SK-MEL-5 (cell line): Measurements from ENCODE around the gene APMAP. TPM values are rescaled to one million over a fixed set of nuclear protein-coding genes. Genes with fewer than 3 reads are reported as not detected.
"Not testable (repeated sequence)": the region's sequence is repeated elsewhere in the genome, so short reads cannot be mapped to it uniquely, and the experiment has no call there.

Source experiments
- DNase-seq: peaks from one replicate; pipeline ENCODE4 v3.0.0-alpha.2; 2016; ENCODE audit warnings: low read depth, low spot score
- in situ Hi-C: cut with HindIII; loops from 2 replicates; pipeline ENCODE4 v1.10.0; 2016; ENCODE audit warnings: low sequenced_read_pairs, high pct_unique_total_duplicates, low pct_unique_long_range_greater_than_20kb
- total RNA-seq: library from RNA; depleted of rRNA; stranded (reverse); fragments of >200 nt; shearing (Covaris generic); gene quantifications from 2 replicates; pipeline ENCODE4 v1.2.3, GENCODE V29; 2014

Gene APMAP
- total RNA-seq, 1 experiment from 2014 or later, result 158 TPM

- in situ Hi-C loops, result no loop called here
- no peak for DNase-seq
These were observed 40.0 kb downstream of the APMAP start for GRCh38 chr20:24952376-24953208.

DNA sequence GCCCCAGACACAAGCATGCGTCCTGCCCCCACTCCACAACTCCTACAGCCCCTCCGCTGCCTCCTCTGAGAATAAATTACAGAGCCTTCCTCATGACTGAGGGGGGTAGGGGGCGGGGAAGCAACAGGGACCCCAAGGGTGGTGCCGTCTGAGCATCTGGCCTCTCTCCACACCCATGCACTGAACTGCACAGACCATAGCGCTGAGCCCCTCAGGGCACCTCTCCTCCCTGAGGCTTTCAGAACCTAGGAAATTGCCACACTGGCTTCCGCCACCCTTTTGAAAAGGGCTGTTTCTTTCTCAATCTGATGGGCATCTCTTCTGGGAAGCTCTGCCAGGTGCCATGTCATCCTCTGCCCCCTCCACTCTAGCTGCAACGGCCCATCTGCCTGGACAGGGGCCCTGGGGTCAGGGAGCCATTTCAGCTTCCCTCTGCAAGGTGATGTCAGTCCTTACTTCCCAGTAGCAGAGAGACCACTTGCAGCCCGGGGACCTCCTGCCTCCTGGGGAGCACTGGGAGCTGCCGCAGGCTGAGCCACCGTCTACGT lies 40.9 kb downstream of the APMAP start:
- DNase-seq, result no peak
- in situ Hi-C loops, result no loop called here

GRCh38 chr20:24950836-24951525 lies 41.6 kb downstream of the APMAP start:
- in situ Hi-C loops, result no loop called here
- no peak for DNase-seq

GRCh38 chr20:24950128-24950835 lies 42.3 kb downstream of the APMAP start:
- DNase-seq, result no peak
- in situ Hi-C loops, result no loop called here

GRCh38 chr20:24949756-24950127 lies 42.8 kb downstream of the APMAP start:
- DNase-seq, result no peak
- in situ Hi-C loops, result no loop called here

DNA sequence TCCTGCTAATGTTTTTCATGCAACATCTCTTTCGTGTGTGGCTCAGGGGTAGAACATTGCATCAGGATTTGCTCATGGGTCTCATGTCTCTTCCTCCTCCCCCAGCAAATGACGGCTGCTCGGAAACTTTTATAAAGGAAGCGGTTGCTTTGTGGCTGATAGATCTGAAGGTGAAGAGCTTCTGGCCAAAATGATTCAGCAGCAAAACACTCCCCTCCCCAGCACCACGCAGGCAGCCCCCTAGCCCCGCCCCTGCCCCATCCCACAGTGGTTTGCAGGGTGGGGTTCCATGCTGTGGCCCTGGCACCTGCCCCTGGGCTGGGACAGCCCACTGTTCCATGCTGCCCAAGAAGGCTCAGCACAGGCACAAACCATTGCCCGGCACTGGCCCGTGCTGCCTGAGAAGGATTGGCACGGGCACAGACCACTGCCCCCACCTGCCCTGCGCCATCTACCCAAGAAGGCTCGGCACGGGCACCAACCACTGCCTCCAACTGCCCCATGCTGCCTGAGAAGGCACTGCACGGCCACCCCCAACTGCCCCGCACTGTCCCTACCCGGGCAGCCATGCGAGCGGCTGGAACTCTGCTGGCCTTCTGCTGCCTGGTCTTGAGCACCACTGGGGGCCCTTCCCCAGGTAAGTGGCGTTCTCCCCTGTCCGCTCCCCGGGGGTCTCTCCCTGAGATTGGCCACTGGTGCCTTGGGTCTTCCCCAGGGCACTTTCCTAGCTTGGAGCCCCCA lies 43.4 kb downstream of the APMAP start, which contains the start of gene CST7:
Gene CST7 (plus strand): TSS at position 331 of the 741 bp plus-strand sequence. CDS start 237 bp downstream, at position 568.
- no peak for DNase-seq
- in situ Hi-C loops, result no loop called here

- in situ Hi-C loops, DNase-seq: not testable (repeated sequence)
These were observed 44.1 kb downstream of the APMAP start for GRCh38 chr20:24948396-24948938.

DNA sequence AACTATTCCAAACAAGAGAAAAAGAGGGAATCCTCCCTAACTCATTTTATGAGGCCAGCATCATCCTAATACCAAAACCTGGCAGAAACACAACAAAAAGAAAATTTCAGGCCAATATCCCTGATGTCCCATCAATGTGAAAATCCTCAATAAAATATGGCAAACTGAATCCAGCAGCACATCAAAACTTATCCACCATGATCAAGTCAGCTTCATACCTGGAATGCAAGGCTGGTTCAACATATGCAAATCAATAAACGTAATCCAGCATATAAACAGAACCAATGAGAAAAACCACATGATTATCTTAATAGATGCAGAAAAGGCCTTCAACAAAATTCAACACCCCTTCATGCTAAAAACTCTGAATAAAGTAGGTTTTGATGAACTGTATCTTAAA lies 46.2 kb downstream of the APMAP start:
- DNase-seq, in situ Hi-C loops: not testable (repeated sequence)

DNA sequence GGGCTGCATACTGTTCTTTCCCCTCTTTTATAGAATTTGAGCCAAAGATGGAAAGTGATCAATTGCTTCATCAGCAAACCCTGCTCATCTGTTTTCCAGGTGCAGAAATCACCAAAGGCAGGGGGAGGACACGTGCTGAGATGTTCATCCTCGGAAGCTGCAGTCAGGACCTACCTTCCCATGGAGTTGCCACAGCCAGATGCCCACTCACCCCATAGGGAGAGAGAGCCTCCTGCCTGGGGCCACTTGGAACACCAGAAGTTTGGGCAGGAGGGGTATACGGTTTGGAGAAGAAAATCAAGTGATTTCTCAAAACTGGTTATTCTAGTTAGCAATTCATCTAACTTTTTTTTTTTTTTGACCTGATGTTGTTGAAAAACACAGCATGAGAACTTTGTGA lies 48.8 kb downstream of the APMAP start:
- DNase-seq, result no peak
- in situ Hi-C loops, result no loop called here

GRCh38 chr20:24943196-24943595 lies 49.4 kb downstream of the APMAP start:
- in situ Hi-C loops, result no loop called here
- no peak for DNase-seq

GRCh38 chr20:24942679-24943078 lies 49.9 kb downstream of the APMAP start:
- in situ Hi-C loops, result no loop called here
- no peak for DNase-seq

GRCh38 chr20:24939036-24939435 lies 53.5 kb downstream of the APMAP start:
- DNase-seq, result no peak
- in situ Hi-C loops, result no loop called here

DNA sequence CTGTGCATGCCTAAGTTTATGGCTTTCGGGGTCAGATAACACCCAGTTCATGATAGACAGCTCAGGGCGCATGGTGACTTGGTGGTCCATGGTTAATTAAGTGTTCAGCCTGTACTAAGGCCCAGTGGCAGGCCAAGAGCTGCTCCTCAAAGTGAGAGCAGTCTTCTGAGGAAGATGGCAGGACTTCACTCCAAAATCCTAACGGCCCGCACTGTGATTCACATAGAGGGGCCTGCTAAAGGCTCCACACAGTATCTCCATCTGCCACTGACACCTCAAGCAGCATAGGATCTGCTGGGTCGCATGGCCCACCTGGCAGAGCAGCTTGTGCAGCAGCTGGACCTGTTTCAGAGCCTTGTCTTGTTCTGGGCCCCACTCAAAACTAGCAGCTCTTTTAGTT lies 54.1 kb downstream of the APMAP start:
- in situ Hi-C loops, result no loop called here
- no peak for DNase-seq

- in situ Hi-C loops, result no loop called here
- DNase-seq, result no peak
These were observed 55.0 kb downstream of the APMAP start for GRCh38 chr20:24937579-24937978.

DNA sequence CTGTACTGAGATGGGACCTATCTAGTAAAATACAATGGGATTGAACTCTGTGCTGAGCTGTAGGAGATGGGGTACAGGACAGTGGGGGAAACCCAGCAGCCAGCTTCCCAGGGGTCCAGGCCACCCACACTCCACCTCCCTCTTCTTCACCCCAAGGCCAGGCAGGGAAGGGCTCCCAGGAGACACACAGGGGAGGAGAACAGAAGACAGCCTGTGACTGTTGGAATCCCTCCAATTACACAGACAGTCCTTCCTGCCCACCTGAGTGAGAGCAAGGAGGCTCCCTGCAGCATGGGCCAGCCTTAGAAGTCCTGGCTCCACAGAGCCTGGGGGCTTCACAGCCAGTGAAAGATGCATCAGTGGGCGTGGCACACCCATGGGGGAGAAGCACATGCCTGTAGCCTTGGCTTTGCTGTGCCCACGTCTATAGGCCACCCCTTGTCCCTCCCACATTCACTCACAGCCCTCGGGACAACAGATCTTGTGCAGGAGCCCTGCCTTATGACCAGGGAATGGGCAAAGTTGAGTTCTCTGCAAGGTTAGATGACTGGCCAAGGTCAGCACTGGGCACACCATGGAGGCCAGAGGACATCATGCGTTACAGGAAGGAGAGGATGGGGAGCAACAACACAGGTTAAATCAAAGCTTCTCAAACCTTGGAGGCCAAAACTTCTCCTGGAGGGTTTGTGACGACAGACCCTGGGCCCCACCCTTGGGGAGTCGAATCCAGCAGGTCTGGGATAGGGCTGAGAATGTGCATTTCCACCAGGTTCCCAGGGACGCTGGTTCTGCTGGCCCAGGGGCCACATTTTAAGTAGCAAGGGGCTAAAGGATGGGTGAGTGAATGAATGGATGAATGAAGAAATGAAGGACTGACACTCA lies 55.8 kb downstream of the APMAP start:
- no peak for DNase-seq
- in situ Hi-C loops, result no loop called here

DNA sequence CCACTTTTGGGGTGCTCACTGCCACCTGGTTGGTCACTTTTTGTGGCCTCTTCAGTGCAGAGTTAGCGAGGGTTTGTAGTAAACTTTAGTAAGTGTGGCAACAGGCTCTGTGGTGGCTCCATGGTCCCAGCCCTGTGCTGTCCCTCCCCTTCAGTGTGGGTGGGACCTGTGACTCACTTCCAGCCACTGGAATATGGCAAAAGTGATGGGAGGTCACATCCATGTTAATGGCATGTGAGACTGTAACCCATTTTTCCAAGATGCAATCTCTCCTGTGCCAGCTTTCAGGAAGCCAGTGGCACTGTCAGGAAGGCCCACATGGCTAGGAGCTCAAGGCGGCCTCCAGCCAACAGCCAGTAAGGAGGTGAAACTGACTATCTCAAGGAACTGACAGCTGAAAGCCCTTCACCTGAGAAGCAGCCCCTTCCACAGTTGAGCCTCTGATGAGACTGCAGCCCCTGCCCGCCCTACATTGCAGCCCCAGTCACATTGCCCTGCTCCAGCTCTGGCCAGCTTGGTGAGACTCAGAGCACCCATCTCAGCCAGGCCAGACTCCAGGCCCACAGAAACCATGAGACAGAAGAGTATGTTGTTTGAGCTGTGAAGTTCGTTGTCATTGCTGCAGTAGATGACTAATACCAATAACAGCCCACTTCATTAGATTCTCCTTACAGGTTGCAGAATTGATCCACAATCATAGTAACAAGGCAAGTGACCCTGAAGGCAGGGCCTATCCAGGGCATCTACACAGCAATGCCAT lies 56.6 kb downstream of the APMAP start:
- in situ Hi-C loops, result no loop called here
- no peak for DNase-seq
